GM19455 (cell line): ENCODE results near the gene PTPRG.
"Not testable (repeated sequence)": the region's sequence is repeated elsewhere in the genome, so short reads cannot be mapped to it uniquely, and the experiment has no call there.

Experiments
- ATAC-seq: cut with Tn5 transposase; IDR thresholded peaks from one replicate; pipeline ENCODE4 v1.9.1; 2021; ENCODE audit not compliant: unreplicated experiment

Gene PTPRG

GRCh38 chr3:62035402-62036057 lies 474.2 kb downstream of the PTPRG start:
- ATAC-seq: no peak

GRCh38 chr3:62036726-62037125 lies 475.4 kb downstream of the PTPRG start:
- ATAC-seq: no peak

GRCh38 chr3:62038798-62039197 lies 477.4 kb downstream of the PTPRG start:
- ATAC-seq: not testable (repeated sequence)

DNA sequence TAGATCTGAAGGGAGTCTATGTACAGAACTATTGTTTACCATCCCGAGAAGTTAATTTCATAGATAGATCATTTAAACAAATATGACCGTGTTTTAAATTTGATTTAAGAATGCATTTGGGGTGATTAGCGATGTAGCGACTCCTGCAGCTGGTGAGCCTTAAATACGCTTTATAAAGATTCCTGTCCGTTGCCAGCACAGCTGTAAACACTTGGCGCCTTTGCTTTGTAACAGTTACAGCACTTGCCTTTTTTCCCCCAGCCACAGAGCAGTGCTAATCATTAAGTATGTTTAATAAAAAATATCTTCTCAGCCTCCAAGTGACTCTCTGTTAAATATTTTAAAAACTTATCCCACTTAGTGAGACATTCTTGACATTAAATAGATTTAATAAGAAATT lies 478.2 kb downstream of the PTPRG start:
- no peak for ATAC-seq

- ATAC-seq: no peak
These were observed 480.3 kb downstream of the PTPRG start for GRCh38 chr3:62041681-62042080.

DNA sequence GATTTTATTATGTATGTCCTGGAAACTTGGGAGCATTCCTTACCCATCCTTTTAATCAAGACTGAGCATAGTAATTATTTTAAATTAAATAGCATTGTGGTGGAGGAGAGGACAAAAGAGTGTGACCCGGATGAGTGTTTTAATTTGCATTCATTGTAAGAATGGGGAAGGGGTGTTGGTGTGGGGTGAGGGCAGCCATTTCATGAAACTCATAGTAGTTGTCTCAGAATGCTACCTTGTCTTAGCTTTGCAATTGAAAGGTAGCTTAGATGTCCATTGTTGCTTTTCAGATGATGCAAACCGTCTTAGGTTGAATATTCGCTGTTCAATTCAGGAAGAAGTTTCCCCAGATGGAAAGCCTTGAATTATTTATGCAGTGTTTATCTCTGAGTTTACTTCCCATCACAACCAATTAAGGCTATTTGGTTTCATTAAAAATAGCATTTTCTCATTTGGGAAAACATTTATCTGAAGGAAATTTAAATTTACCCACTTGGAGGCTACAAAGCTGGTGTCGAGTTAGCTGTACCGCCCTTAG lies 483.6 kb downstream of the PTPRG start:
- ATAC-seq: no peak

GRCh38 chr3:62046326-62046725 lies 485.0 kb downstream of the PTPRG start:
- no peak for ATAC-seq

DNA sequence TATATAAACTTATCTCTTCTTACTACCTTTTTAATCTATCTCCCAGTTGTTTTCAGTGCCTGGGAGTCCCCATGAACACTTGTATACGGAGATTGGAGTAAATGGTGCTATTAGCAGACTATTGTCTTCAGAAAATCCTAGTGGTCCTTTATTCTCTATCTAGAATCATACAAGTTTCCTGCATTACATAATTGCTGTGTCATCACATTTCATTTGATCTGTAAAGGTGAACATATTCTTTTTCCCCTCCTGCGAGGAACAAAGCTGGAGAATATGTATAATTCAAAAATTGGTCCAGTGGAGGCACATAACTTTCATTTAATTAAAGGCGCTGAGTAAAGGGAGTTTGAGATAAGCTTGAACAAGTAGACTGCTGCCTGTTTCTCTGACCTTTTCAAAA lies 487.2 kb downstream of the PTPRG start:
- ATAC-seq: no peak

DNA sequence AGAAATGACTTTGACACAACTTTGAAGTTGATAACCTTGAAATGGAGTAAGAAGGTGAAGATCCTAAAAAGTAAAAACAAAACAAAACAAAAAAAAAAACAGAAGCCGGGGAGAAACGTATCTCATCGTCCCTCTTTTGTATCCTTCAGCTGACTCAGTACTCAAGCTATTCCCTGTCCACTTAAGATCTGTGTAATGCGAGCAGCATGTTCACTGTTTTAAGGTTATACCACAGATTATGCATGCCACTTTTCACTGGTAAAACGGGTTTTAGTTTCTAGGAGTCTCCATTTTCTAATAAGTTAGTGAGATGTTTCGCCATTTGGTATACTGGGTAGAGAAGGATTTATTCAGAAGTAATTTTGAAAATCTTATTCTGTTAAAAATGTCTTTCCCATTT lies 487.7 kb downstream of the PTPRG start:
- ATAC-seq: no peak

GRCh38 chr3:62051506-62051905 lies 490.1 kb downstream of the PTPRG start:
- no peak for ATAC-seq

- ATAC-seq: no peak
These were observed 491.0 kb downstream of the PTPRG start for GRCh38 chr3:62052331-62052730.

DNA sequence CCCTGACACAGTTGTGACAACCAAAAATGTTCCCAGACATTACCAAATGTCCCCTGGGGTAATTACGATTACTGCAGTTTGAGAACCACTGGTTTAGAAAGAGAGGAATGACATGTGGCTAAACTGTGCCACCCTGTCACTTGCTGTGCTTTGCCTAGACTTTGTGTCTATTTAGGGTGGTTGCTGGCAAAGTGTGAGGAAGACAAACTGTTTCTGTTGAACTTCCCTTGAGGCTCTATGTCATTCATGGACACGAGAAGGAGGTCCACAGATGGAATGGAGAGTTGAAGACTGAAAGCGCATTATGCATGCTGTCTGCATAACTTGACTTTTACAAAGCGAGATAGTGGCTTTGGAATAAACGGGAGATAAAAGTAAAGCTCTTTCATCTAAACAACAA lies 495.3 kb downstream of the PTPRG start:
- no peak for ATAC-seq

DNA sequence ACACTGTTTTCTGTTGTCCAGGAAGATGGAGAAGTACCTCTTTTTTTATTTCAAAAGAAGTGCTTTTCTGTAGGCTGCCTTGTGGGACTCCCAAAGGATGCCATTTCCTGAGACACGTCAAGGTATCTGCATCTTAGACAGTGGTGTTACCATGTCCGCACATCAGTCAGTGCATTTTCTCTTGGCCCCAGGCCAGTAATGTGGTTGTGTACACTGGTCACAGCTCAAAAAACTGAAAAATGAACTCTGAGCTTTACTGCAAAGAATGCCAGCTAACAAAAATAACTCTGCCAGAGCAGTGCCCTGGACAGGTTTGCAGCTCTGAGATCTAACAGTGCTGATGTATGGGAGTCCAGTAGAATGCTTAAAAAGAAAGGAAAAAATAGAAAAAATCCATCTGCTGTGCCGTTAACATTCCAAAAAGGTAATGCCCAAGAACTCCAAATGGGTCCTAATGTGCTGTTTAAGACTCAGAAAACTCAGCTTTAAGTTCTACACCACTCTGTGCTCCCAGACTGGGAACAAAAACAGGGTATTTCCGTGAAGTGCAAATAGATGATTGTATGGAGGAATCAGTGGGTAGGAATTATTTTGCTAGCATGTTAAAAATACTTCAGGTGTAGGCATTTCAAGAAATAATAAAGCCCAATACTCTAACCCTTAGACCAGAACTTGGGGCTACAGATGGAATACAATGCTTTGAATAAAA lies 496.1 kb downstream of the PTPRG start:
- no peak for ATAC-seq

DNA sequence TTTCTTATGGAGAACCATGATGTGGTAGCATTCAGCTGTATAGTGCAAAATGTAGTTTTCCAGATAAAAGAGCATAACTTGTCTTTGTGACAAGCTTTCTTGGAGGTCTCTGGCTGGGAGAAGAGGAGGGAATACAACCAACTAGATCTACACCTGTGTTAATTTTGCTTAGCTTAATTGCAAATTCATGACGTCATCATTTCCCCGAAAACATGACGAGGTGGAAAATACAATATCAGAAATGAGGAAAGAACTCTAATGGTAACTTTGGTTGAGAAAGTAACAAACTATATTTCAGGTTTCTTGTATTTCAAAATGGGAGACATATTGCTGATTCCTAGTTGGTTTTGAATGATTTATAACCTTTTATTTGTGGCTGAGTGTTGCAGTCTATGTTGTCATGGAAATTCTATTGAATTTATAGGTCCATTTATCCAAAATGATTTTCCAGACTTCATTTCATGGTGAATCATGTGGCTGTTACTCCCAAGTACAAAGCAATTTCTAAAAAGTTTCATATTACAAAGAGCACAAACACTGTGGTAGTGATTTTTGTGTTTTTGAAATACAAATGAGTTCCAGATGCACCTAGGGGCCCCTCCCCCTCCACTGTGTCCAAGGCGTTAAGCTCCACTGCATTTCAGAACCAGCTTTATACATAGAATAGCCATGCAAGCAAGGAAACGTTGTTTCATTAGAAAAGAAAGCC lies 504.8 kb downstream of the PTPRG start:
- ATAC-seq: no peak

DNA sequence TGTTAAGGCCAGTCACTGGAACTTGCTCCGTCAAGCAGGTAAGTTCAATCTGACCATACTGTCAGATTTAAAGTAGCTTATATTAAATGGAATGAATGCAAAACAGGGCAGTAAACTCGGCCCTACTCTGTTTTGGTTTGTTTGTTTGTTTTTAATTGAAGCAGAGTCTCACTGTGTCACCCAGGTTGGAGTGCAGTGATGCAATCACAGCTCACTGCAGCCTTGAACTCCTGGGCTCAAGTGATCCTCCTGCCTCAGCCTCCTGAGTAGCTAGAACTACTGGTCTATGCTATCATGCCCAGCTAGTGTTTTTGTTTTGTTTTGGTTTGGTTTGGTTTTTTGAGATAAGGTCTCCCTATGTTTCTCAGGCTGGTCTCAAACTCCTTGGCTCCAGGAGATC lies 507.0 kb downstream of the PTPRG start:
- no peak for ATAC-seq

DNA sequence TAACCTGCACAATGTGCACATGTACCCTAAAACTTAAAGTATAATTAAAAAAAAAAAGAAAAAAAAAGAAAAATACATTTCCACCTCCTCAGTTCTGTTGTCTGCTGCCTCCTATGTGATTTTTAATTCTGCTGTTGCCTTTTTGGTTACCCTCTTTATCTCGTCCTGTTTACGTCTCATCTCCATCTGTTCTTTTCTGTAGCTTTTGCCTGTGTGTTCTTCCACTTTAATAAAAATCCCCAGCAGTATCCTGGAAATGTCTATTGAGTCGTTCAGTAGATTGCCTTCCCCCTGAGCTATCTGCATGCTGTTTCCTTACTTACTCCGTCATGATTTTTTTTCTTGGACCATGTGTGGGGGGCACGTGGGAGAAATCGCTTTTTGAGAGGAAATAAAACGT lies 509.5 kb downstream of the PTPRG start:
- no peak for ATAC-seq

- ATAC-seq: no peak
These were observed 511.7 kb downstream of the PTPRG start for GRCh38 chr3:62073038-62073437.

- no peak for ATAC-seq
These were observed 523.2 kb downstream of the PTPRG start for GRCh38 chr3:62084558-62084957.

DNA sequence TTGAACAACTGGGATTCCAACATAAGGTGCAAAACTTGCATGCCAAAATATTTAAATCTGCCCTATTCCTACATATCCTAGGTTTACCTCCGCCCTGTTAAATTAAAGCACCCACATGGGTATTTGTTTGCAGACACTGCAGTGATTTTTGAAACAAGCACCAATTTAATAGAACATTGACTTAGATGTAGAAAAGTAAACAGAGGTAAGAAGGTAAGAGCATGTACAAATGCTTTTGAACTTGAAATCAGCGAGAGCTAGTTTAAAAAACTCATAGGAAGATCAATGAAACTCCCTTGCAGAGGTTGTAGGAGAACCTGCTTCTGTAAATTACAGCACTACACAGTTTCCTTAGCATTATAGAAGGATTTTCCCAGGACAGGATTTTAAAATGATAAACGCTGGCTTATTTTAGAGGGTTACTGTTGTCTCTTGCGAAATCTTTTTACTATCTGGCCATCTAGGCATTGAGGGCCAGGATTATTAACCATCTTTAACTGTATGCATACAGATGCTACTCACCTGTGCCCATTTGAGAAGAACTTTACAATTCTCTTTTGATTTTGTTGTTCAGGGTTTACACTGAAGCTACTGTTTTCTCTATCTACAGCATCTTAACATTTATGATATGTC lies 527.2 kb downstream of the PTPRG start:
- no peak for ATAC-seq

- no peak for ATAC-seq
These were observed 528.7 kb downstream of the PTPRG start for GRCh38 chr3:62090066-62090465.

DNA sequence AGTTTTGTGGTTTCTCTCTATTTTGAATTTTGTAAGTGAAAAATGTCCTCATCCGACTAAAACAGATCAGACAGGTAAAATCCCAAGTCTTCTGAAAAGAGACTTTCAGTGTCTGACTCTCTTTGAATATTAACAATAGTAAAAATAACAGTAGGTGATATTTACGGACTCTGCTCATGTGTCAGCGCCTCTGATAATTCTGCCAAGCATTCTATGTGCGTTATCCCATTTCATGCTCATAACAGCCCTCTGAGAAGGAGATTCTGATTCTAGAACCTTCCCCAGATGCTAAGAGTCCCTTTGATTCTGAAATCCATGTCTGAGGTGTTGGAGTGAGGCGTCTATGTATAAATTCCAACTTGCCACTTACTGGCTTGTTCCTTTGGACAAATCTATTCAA lies 529.1 kb downstream of the PTPRG start:
- no peak for ATAC-seq

DNA sequence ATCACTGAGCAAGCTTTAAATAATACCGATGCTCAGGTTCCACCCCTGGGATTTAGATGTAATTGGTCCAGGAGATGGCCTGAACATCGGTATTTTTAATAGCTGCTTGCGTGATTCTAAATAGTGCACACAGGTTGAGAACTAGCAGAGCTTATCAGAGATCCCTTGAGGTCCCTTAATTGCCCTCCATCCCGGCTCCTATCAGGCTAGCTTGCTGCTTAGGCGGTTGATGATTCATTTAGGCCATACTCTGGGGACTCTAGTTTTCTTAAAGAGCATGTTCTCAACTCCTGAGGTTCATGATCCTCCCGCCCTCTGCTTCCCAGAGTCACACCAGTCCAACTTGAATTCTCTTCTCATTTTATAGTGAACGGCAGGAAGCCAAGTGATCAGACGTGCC lies 531.7 kb downstream of the PTPRG start:
- no peak for ATAC-seq
